PC-3 (cell line): ENCODE measurements around the gene SLMAP.

Experiments
- EZH2 ChIP-seq: fragments of 300-600 bp; sonication (generic); IDR thresholded peaks from one replicate; pipeline ENCODE4 v1.6.1; 2017; ENCODE audit warnings: antibody characterized with exemption, mild to moderate bottlenecking, low read length; ENCODE audit not compliant: unreplicated experiment
- EZH2phosphoT487 ChIP-seq: fragments of 300-600 bp; sonication (generic); IDR thresholded peaks from 2 replicates; pipeline ENCODE4 v1.6.1; 2018; ENCODE audit warnings: mild to moderate bottlenecking, antibody characterized with exemption, low read length, borderline replicate concordance
- TF ChIP-seq, protein P1 (sequence below): fragments of 300-600 bp; sonication (generic); conservative IDR thresholded peaks from 2 replicates; pipeline ENCODE4 v1.5.1; 2017; ENCODE audit warnings: antibody characterized with exemption, low read depth, mild to moderate bottlenecking, low read length

- TF ChIP-seq EZH2phosphoT487: no peak
- no peak for TF ChIP-seq EZH2
- TF ChIP-seq, protein P1, sequence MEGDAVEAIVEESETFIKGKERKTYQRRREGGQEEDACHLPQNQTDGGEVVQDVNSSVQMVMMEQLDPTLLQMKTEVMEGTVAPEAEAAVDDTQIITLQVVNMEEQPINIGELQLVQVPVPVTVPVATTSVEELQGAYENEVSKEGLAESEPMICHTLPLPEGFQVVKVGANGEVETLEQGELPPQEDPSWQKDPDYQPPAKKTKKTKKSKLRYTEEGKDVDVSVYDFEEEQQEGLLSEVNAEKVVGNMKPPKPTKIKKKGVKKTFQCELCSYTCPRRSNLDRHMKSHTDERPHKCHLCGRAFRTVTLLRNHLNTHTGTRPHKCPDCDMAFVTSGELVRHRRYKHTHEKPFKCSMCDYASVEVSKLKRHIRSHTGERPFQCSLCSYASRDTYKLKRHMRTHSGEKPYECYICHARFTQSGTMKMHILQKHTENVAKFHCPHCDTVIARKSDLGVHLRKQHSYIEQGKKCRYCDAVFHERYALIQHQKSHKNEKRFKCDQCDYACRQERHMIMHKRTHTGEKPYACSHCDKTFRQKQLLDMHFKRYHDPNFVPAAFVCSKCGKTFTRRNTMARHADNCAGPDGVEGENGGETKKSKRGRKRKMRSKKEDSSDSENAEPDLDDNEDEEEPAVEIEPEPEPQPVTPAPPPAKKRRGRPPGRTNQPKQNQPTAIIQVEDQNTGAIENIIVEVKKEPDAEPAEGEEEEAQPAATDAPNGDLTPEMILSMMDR: no peak
These were observed 32.5 kb downstream of the SLMAP start for GRCh38 chr3:57788624-57789018.
